HG03175 (cell line): ENCODE measurements around the gene WIPF2.

Source experiments
- ATAC-seq: cut with Tn5 transposase; IDR thresholded peaks from one replicate; pipeline ENCODE4 v1.9.1; 2021; ENCODE audit warnings: mild to moderate bottlenecking, moderate library complexity; ENCODE audit not compliant: unreplicated experiment

WIPF2 gene

GRCh38 chr17:40244255-40244654 is 25.2 kb downstream of the WIPF2 start:
- ATAC-seq = no peak

GRCh38 chr17:40247926-40248495 is 28.9 kb downstream of the WIPF2 start:
- ATAC-seq = no peak

GRCh38 chr17:40248507-40248906 is 29.4 kb downstream of the WIPF2 start:
- no peak for ATAC-seq

- ATAC-seq = no peak
These were observed 32.5 kb downstream of the WIPF2 start for GRCh38 chr17:40251576-40251975.

GRCh38 chr17:40253565-40253964 is 34.5 kb downstream of the WIPF2 start:
- no peak for ATAC-seq

- ATAC-seq = no peak
These were observed 40.4 kb downstream of the WIPF2 start for GRCh38 chr17:40259505-40259904.

- no peak for ATAC-seq
These were observed 41.4 kb downstream of the WIPF2 start for GRCh38 chr17:40260528-40260927.

GRCh38 chr17:40264458-40265185 is 45.5 kb downstream of the WIPF2 start:
- ATAC-seq = no peak

GRCh38 chr17:40265337-40265736 is 46.2 kb downstream of the WIPF2 start:
- ATAC-seq = no peak

GRCh38 chr17:40266882-40267281 is 47.8 kb downstream of the WIPF2 start:
- no peak for ATAC-seq

- no peak for ATAC-seq
These were observed 49.1 kb downstream of the WIPF2 start for GRCh38 chr17:40268141-40268712.

- ATAC-seq = no peak
These were observed 59.3 kb downstream of the WIPF2 start for GRCh38 chr17:40278414-40278813.

- no peak for ATAC-seq
These were observed 60.3 kb downstream of the WIPF2 start for GRCh38 chr17:40279402-40279801.

GRCh38 chr17:40281663-40282062 is 62.6 kb downstream of the WIPF2 start:
- no peak for ATAC-seq

GRCh38 chr17:40283662-40284061 is 64.6 kb downstream of the WIPF2 start:
- ATAC-seq = no peak

- ATAC-seq = no peak
These were observed 65.1 kb downstream of the WIPF2 start for GRCh38 chr17:40284085-40284713.

- ATAC-seq = no peak
These were observed 67.4 kb downstream of the WIPF2 start for GRCh38 chr17:40286473-40286872.

GRCh38 chr17:40287159-40287493 is 68.0 kb downstream of the WIPF2 start:
- ATAC-seq = no peak

- peak; percentile 94 for ATAC-seq
These were observed 68.6 kb downstream of the WIPF2 start, which contains the start of gene CDC6 for GRCh38 chr17:40287494-40288369. Gene CDC6 (plus strand): TSS chr17:40287879. CDS start chr17:40289421, 1,542 bp downstream.

GRCh38 chr17:40290629-40291280 is 71.7 kb downstream of the WIPF2 start:
- no peak for ATAC-seq
